ENCODE measurements around the gene ADISSP. TPM values are rescaled to one million over a fixed set of nuclear protein-coding genes. Genes with fewer than 3 reads are reported as not detected.
A peak's percentile ranks its signal among the peaks of the same experiment; 100 is the strongest.

Gene ADISSP
- total and polyA plus RNA-seq, 10 donors = 29.4 to 55.5 (median 36.0) TPM

GRCh38 chr20:3801299-3801698 is 33.7 kb upstream of the ADISSP start:
- WGBS, 5 donors = 86 to 94% (median 90%) methylated on average over 4 of the region's 4 CpGs
- H3K27ac ChIP-seq = peak overlapping the region; percentile 31 to 99 (median 53)
- no peak for TF ChIP-seq POLR2A (IDR thresholded peaks at IDR 0.05)
- TF ChIP-seq CTCF (IDR thresholded peaks at IDR 0.05 in 8 of 11, conservative IDR thresholded peaks at IDR 0.05 in 3 of 11) = no peak
- TF ChIP-seq POLR2AphosphoS5 (IDR thresholded peaks at IDR 0.05) = no peak
- H3K4me1 ChIP-seq = peaks cover 36 to 100% (median 83%) of the 10 kb centered on the region in 6 donors
- H3K9me3 ChIP-seq = no peaks in the 10 kb centered on the region
- no peak overlapping the region for H3K4me3 ChIP-seq
- peak; percentile 67 for DNase-seq
- no peaks in the 10 kb centered on the region for H3K27me3 ChIP-seq (replicated peaks in 1 of 7)
- intact Hi-C loops (cut with DNase I; ENCODE audit: low total_unique reads) = no loop called here
- peaks cover 0 to 81% (median 56%) of the 10 kb centered on the region in 6 donors for H3K36me3 ChIP-seq

GRCh38 chr20:3800878-3801260 is 33.3 kb upstream of the ADISSP start:
- H3K36me3 ChIP-seq = peaks cover 0 to 76% (median 53%) of the 10 kb centered on the region in 6 donors
- peak overlapping the region in 6 of 8 donors; percentile 31 to 99 (median 96) for H3K27ac ChIP-seq
- TF ChIP-seq POLR2AphosphoS5 (IDR thresholded peaks at IDR 0.05) (no peak), CTCF (IDR thresholded peaks at IDR 0.05 in 8 of 11, conservative IDR thresholded peaks at IDR 0.05 in 3 of 11) (no peak), POLR2A (IDR thresholded peaks at IDR 0.05) (no peak)
- H3K27me3 ChIP-seq (replicated peaks in 1 of 7) = no peaks in the 10 kb centered on the region
- 87 to 100% (median 95%) methylated on average over 2 to 8 of the region's 8 CpGs for WGBS, 5 donors
- no peaks in the 10 kb centered on the region for H3K9me3 ChIP-seq
- intact Hi-C loops (cut with DNase I; ENCODE audit: low total_unique reads) = no loop called here
- H3K4me1 ChIP-seq = peaks cover 36 to 99% (median 79%) of the 10 kb centered on the region in 6 donors
- no peak overlapping the region for H3K4me3 ChIP-seq
- DNase-seq = peak; percentile 75

GRCh38 chr20:3800256-3800877 is 32.8 kb upstream of the ADISSP start:
- no peaks in the 10 kb centered on the region for H3K27me3 ChIP-seq (replicated peaks in 1 of 7)
- H3K4me1 ChIP-seq = peaks cover 36 to 99% (median 79%) of the 10 kb centered on the region in 6 donors
- peak overlapping the region in 6 of 8 donors; percentile 55 to 99 (median 96) for H3K27ac ChIP-seq

More at GRCh38 chr20:3800256-3800877, 32.8 kb upstream of the ADISSP start:
- intact Hi-C loops (cut with DNase I; ENCODE audit: low total_unique reads) = no loop called here
- H3K9me3 ChIP-seq = no peaks in the 10 kb centered on the region
- no peak overlapping the region for H3K4me3 ChIP-seq
- DNase-seq = no peak
- TF ChIP-seq POLR2AphosphoS5 (IDR thresholded peaks at IDR 0.05) = peak in 1 of 3 donors; percentile 34
- no peak for TF ChIP-seq CTCF (IDR thresholded peaks at IDR 0.05 in 8 of 11, conservative IDR thresholded peaks at IDR 0.05 in 3 of 11)
- H3K36me3 ChIP-seq = peaks cover 0 to 71% (median 48%) of the 10 kb centered on the region in 6 donors
- 93 to 96% (median 95%) methylated on average over 17 to 18 of the region's 18 CpGs for WGBS, 5 donors
